ENCODE data around the gene GCAT.

Gene GCAT

GRCh38 chr22:37855462-37855861, 47.7 kb downstream of the GCAT start:
- TF ChIP-seq CTCF (IDR thresholded peaks at IDR 0.05; ENCODE audit: borderline replicate concordance, insufficient read depth, low read depth, low read length), result no peak
- H3K4me3 ChIP-seq (ENCODE audit: low read depth, low read length), result no peak overlapping the region

GRCh38 chr22:37860796-37861421, 53.2 kb downstream of the GCAT start:
- no peak for TF ChIP-seq CTCF (IDR thresholded peaks at IDR 0.05; ENCODE audit: borderline replicate concordance, insufficient read depth, low read depth, low read length)
- no peak overlapping the region for H3K4me3 ChIP-seq (ENCODE audit: low read depth, low read length)

GRCh38 chr22:37862570-37863325, 55.0 kb downstream of the GCAT start:
- no peak overlapping the region for H3K4me3 ChIP-seq (ENCODE audit: low read depth, low read length)
- no peak for TF ChIP-seq CTCF (IDR thresholded peaks at IDR 0.05; ENCODE audit: borderline replicate concordance, insufficient read depth, low read depth, low read length)

- TF ChIP-seq CTCF (IDR thresholded peaks at IDR 0.05; ENCODE audit: borderline replicate concordance, insufficient read depth, low read depth, low read length), result no peak
- no peak overlapping the region for H3K4me3 ChIP-seq (ENCODE audit: low read depth, low read length)
Observed at GRCh38 chr22:37865510-37865909, 57.8 kb downstream of the GCAT start.

All from GM12875 (cell line).